Measurements from ENCODE around the gene MINDY1. TPM values are rescaled to one million over a fixed set of nuclear protein-coding genes. Genes with fewer than 3 reads are reported as not detected.

MINDY1 gene
- total RNA-seq, 1 donor from 2014 or later, result 11.2 TPM

GRCh38 chr1:151005729-151006319, 878 bp downstream of the MINDY1 start:
- H3K27me3 Mint-ChIP-seq (ENCODE audit: unreplicated experiment), result peaks cover 9% of the 10 kb centered on the region
- H3K27ac Mint-ChIP-seq (ENCODE audit: unreplicated experiment), result peak overlapping the region; percentile 98
- TF ChIP-seq CTCF (IDR thresholded peaks at IDR 0.05; ENCODE audit: unreplicated experiment), result no peak
- no peaks in the 10 kb centered on the region for H3K9me3 Mint-ChIP-seq (ENCODE audit: unreplicated experiment)
- peak overlapping the region; percentile 90 for H3K4me3 Mint-ChIP-seq (ENCODE audit: unreplicated experiment)
- DNase-seq (ENCODE audit: low spot score), result no peak
- H3K4me1 Mint-ChIP-seq (ENCODE audit: unreplicated experiment), result peaks cover 55% of the 10 kb centered on the region
- peaks cover 12% of the 10 kb centered on the region for H3K36me3 Mint-ChIP-seq (ENCODE audit: low read depth, unreplicated experiment)

- no peak for DNase-seq (ENCODE audit: low spot score)
- Mint-ChIP-seq H3K27ac (ENCODE audit: unreplicated experiment) (no peak overlapping the region), H3K4me1 (ENCODE audit: unreplicated experiment) (peaks cover 49% of the 10 kb centered on the region), H3K27me3 (ENCODE audit: unreplicated experiment) (peaks cover 9% of the 10 kb centered on the region), H3K36me3 (ENCODE audit: low read depth, unreplicated experiment) (peaks cover 21% of the 10 kb centered on the region), H3K4me3 (ENCODE audit: unreplicated experiment) (no peak overlapping the region), H3K9me3 (ENCODE audit: unreplicated experiment) (no peaks in the 10 kb centered on the region)
- TF ChIP-seq CTCF (IDR thresholded peaks at IDR 0.05; ENCODE audit: unreplicated experiment), result no peak
These were observed 3.5 kb downstream of the MINDY1 start for GRCh38 chr1:151003180-151003579.

GRCh38 chr1:151002611-151003010, 4.1 kb downstream of the MINDY1 start:
- no peaks in the 10 kb centered on the region for H3K9me3 Mint-ChIP-seq (ENCODE audit: unreplicated experiment)
- no peak for DNase-seq (ENCODE audit: low spot score)
- peaks cover 5% of the 10 kb centered on the region for H3K27me3 Mint-ChIP-seq (ENCODE audit: unreplicated experiment)
- H3K36me3 Mint-ChIP-seq (ENCODE audit: low read depth, unreplicated experiment), result peaks cover 16% of the 10 kb centered on the region
- H3K4me3 Mint-ChIP-seq (ENCODE audit: unreplicated experiment), result peak overlapping the region; percentile 74
- TF ChIP-seq CTCF (IDR thresholded peaks at IDR 0.05; ENCODE audit: unreplicated experiment), result no peak
- H3K4me1 Mint-ChIP-seq (ENCODE audit: unreplicated experiment), result peaks cover 44% of the 10 kb centered on the region
- H3K27ac Mint-ChIP-seq (ENCODE audit: unreplicated experiment), result peak overlapping the region; percentile 80

- TF ChIP-seq CTCF (IDR thresholded peaks at IDR 0.05; ENCODE audit: unreplicated experiment), result no peak
- Mint-ChIP-seq H3K4me1 (ENCODE audit: unreplicated experiment) (peaks cover 38% of the 10 kb centered on the region), H3K4me3 (ENCODE audit: unreplicated experiment) (peak overlapping the region; percentile 42), H3K27me3 (ENCODE audit: unreplicated experiment) (peaks cover 3% of the 10 kb centered on the region), H3K27ac (ENCODE audit: unreplicated experiment) (no peak overlapping the region), H3K9me3 (ENCODE audit: unreplicated experiment) (no peaks in the 10 kb centered on the region), H3K36me3 (ENCODE audit: low read depth, unreplicated experiment) (peaks cover 14% of the 10 kb centered on the region)
- DNase-seq (ENCODE audit: low spot score), result no peak
These were observed 4.7 kb downstream of the MINDY1 start for GRCh38 chr1:151002051-151002450.

- no peak overlapping the region for H3K27ac Mint-ChIP-seq (ENCODE audit: unreplicated experiment)
- no peaks in the 10 kb centered on the region for H3K9me3 Mint-ChIP-seq (ENCODE audit: unreplicated experiment)
These were observed 5.1 kb downstream of the MINDY1 start for GRCh38 chr1:151001602-151002001.

More at GRCh38 chr1:151001602-151002001, 5.1 kb downstream of the MINDY1 start:
- H3K27me3 Mint-ChIP-seq (ENCODE audit: unreplicated experiment), result peaks cover 3% of the 10 kb centered on the region
- DNase-seq (ENCODE audit: low spot score), result no peak
- peaks cover 34% of the 10 kb centered on the region for H3K4me1 Mint-ChIP-seq (ENCODE audit: unreplicated experiment)
- H3K4me3 Mint-ChIP-seq (ENCODE audit: unreplicated experiment), result peak overlapping the region; percentile 42
- H3K36me3 Mint-ChIP-seq (ENCODE audit: low read depth, unreplicated experiment), result peaks cover 14% of the 10 kb centered on the region
- no peak for TF ChIP-seq CTCF (IDR thresholded peaks at IDR 0.05; ENCODE audit: unreplicated experiment)

Data from endothelial cell (in vitro differentiated cells).